HG02938 (cell line): ENCODE measurements around the gene ZNF491.
"Not testable (repeated sequence)": the region's sequence is repeated elsewhere in the genome, so short reads cannot be mapped to it uniquely, and the experiment has no call there.

Experiments used
- ATAC-seq: cut with Tn5 transposase; IDR thresholded peaks from one replicate; pipeline ENCODE4 v1.9.1; 2021; ENCODE audit warnings: mild to moderate bottlenecking, moderate library complexity; ENCODE audit not compliant: unreplicated experiment

Gene ZNF491

GRCh38 chr19:11806354-11807098 is 8.2 kb downstream of the ZNF491 start:
- no peak for ATAC-seq

GRCh38 chr19:11807099-11807380 is 8.7 kb downstream of the ZNF491 start:
- ATAC-seq, result no peak

GRCh38 chr19:11813703-11814028 is 15.3 kb downstream of the ZNF491 start:
- ATAC-seq, result peak; percentile 41

- ATAC-seq, result peak; percentile 89
These were observed 15.8 kb downstream of the ZNF491 start, which contains the start of gene ZNF440 for GRCh38 chr19:11814029-11814699. Gene ZNF440 (plus strand): TSS chr19:11814273. CDS start chr19:11814448, 175 bp downstream.

- no peak for ATAC-seq
These were observed 16.3 kb downstream of the ZNF491 start for GRCh38 chr19:11814700-11815035.

- no peak for ATAC-seq
These were observed 23.3 kb downstream of the ZNF491 start for GRCh38 chr19:11821474-11822109.

- not testable (repeated sequence) for ATAC-seq
These were observed 30.9 kb downstream of the ZNF491 start for GRCh38 chr19:11828957-11829876.

- no peak for ATAC-seq
These were observed 34.1 kb downstream of the ZNF491 start for GRCh38 chr19:11832253-11832912.

GRCh38 chr19:11833541-11833940 is 35.2 kb downstream of the ZNF491 start:
- no peak for ATAC-seq

GRCh38 chr19:11835626-11836066 is 37.3 kb downstream of the ZNF491 start:
- ATAC-seq, result not testable (repeated sequence)

GRCh38 chr19:11843722-11844121 is 45.4 kb downstream of the ZNF491 start:
- ATAC-seq, result no peak

GRCh38 chr19:11847615-11848014 is 49.3 kb downstream of the ZNF491 start:
- not testable (repeated sequence) for ATAC-seq

GRCh38 chr19:11848200-11848593 is 49.9 kb downstream of the ZNF491 start:
- no peak for ATAC-seq

- ATAC-seq, result no peak
These were observed 50.5 kb downstream of the ZNF491 start, which contains the start of gene ZNF439 for GRCh38 chr19:11848594-11849469. Gene ZNF439 (plus strand): TSS chr19:11848726. CDS start chr19:11848868, 142 bp downstream.

- ATAC-seq, result not testable (repeated sequence)
These were observed 52.0 kb downstream of the ZNF491 start for GRCh38 chr19:11850289-11850688.

GRCh38 chr19:11853358-11853757 is 55.0 kb downstream of the ZNF491 start:
- no peak for ATAC-seq

- ATAC-seq, result no peak
These were observed 58.4 kb downstream of the ZNF491 start for GRCh38 chr19:11856596-11857250.
